ENCODE measurements around the gene ELAC1. TPM values are rescaled to one million over a fixed set of nuclear protein-coding genes. Genes with fewer than 3 reads are reported as not detected.
A peak's percentile ranks its signal among the peaks of the same experiment; 100 is the strongest.

The ELAC1 gene
- total RNA-seq, 4 donors from 2014 or later = 3.4 to 14.2 (median 5.0) TPM

- Histone ChIP-seq H3K27me3 (no peaks in the 10 kb centered on the region), H3K4me1 (peaks cover 0 to 24% (median 0%) of the 10 kb centered on the region in 3 donors), H3K36me3 (peaks cover 0 to 43% of the 10 kb centered on the region in 2 donors), H3K4me3 (no peak overlapping the region), H3K9me3 (no peaks in the 10 kb centered on the region), H3K27ac (no peak overlapping the region)
- ATAC-seq = no peak
- WGBS, 2 donors (ENCODE audit: low coverage in 1 of 2) = 75 to 93% methylated on average over 4 to 6 of the region's 8 CpGs
- TF ChIP-seq POLR2A (IDR thresholded peaks at IDR 0.05) (no peak), EP300 (IDR thresholded peaks at IDR 0.05) (no peak), CTCF (IDR thresholded peaks at IDR 0.05) (no peak), POLR2AphosphoS5 (IDR thresholded peaks at IDR 0.05) (no peak)
Measured at GRCh38 chr18:50982086-50982801, 14.4 kb downstream of the ELAC1 start.

- Histone ChIP-seq H3K9me3 (no peaks in the 10 kb centered on the region), H3K4me1 (peaks cover 0 to 29% (median 0%) of the 10 kb centered on the region in 3 donors), H3K27me3 (no peaks in the 10 kb centered on the region), H3K36me3 (peaks cover 0 to 37% of the 10 kb centered on the region in 2 donors), H3K27ac (no peak overlapping the region), H3K4me3 (no peak overlapping the region)
- WGBS, 2 donors (ENCODE audit: low coverage in 1 of 2) = 87% methylated on average over 3 of the region's 3 CpGs; no CpG with 5 or more reads in 1 of the 2 donors
- no peak for ATAC-seq
- no peak for TF ChIP-seq POLR2A (IDR thresholded peaks at IDR 0.05)
- TF ChIP-seq CTCF (IDR thresholded peaks at IDR 0.05) = no peak
- TF ChIP-seq EP300 (IDR thresholded peaks at IDR 0.05) = no peak
- TF ChIP-seq POLR2AphosphoS5 (IDR thresholded peaks at IDR 0.05) = no peak
Measured at GRCh38 chr18:50982802-50983179, 15.0 kb downstream of the ELAC1 start.

GRCh38 chr18:50986360-50987087 lies 18.7 kb downstream of the ELAC1 start:
- H3K36me3 ChIP-seq = peaks cover 0 to 11% of the 10 kb centered on the region in 2 donors
- no peak overlapping the region for H3K4me3 ChIP-seq
- H3K27me3 ChIP-seq = no peaks in the 10 kb centered on the region
- peak overlapping the region in 1 of 4 donors; percentile 12 for H3K27ac ChIP-seq
- no peak for ATAC-seq
- H3K4me1 ChIP-seq = peaks cover 0 to 30% (median 0%) of the 10 kb centered on the region in 3 donors
- no peak for TF ChIP-seq CTCF (IDR thresholded peaks at IDR 0.05)
- TF ChIP-seq POLR2AphosphoS5 (IDR thresholded peaks at IDR 0.05) = no peak
- no peak for TF ChIP-seq POLR2A (IDR thresholded peaks at IDR 0.05)
- TF ChIP-seq EP300 (IDR thresholded peaks at IDR 0.05) = no peak
- H3K9me3 ChIP-seq = no peaks in the 10 kb centered on the region
- WGBS, 2 donors (ENCODE audit: low coverage in 1 of 2) = 33 to 55% methylated on average over 1 to 2 of the region's 2 CpGs

GRCh38 chr18:50987261-50987660 lies 19.4 kb downstream of the ELAC1 start:
- Histone ChIP-seq H3K27ac (no peak overlapping the region), H3K36me3 (peaks cover 0 to 11% of the 10 kb centered on the region in 2 donors), H3K9me3 (no peaks in the 10 kb centered on the region), H3K4me1 (peaks cover 0 to 26% (median 0%) of the 10 kb centered on the region in 3 donors), H3K4me3 (no peak overlapping the region), H3K27me3 (no peaks in the 10 kb centered on the region)
- 12 to 17% methylated on average over 2 of the region's 2 CpGs for WGBS, 2 donors (ENCODE audit: low coverage in 1 of 2)
- TF ChIP-seq CTCF (IDR thresholded peaks at IDR 0.05) (peak in 1 of 4 experiments; percentile 17), POLR2AphosphoS5 (IDR thresholded peaks at IDR 0.05) (no peak)
- no peak for ATAC-seq

All from gastroesophageal sphincter (tissue), 4 donors.